ENCODE measurements around the gene CDH23. TPM values are rescaled to one million over a fixed set of nuclear protein-coding genes. Genes with fewer than 3 reads are reported as not detected.

The CDH23 gene
- total RNA-seq, 6 donors from 2014 or later, result 4.7 to 29.3 (median 10.4) TPM

- ATAC-seq (ENCODE audit: low FRiP score in 2 of 2), result no peak
- H3K4me1 ChIP-seq, result peaks cover 0 to 3% (median 0%) of the 10 kb centered on the region in 4 donors
- 90 to 91% methylated on average over 5 to 9 of the region's 9 CpGs for WGBS, 2 donors
Measured at GRCh38 chr10:71467569-71468362, 71.0 kb downstream of the CDH23 start.

GRCh38 chr10:71468363-71469094, 71.8 kb downstream of the CDH23 start:
- H3K4me1 ChIP-seq, result peaks cover 0 to 3% (median 0%) of the 10 kb centered on the region in 4 donors
- no peak overlapping the region for H3K4me3 ChIP-seq
- H3K9me3 ChIP-seq, result no peaks in the 10 kb centered on the region
- DNase-seq (no peak), ATAC-seq (ENCODE audit: low FRiP score in 2 of 2) (no peak)
- no peaks in the 10 kb centered on the region for H3K36me3 ChIP-seq
- TF ChIP-seq CTCF (IDR thresholded peaks at IDR 0.05), result no peak
- TF ChIP-seq POLR2AphosphoS5 (IDR thresholded peaks at IDR 0.05), result no peak
- TF ChIP-seq POLR2A (IDR thresholded peaks at IDR 0.05), result no peak
- TF ChIP-seq EP300 (IDR thresholded peaks at IDR 0.05), result no peak
- no peaks in the 10 kb centered on the region for H3K27me3 ChIP-seq
- no peak overlapping the region for H3K27ac ChIP-seq
- WGBS, 2 donors, result 65 to 80% methylated on average over 9 of the region's 9 CpGs

More at GRCh38 chr10:71467569-71468362, 71.0 kb downstream of the CDH23 start:
- no peak overlapping the region for H3K4me3 ChIP-seq
- no peaks in the 10 kb centered on the region for H3K36me3 ChIP-seq
- no peaks in the 10 kb centered on the region for H3K27me3 ChIP-seq
- DNase-seq, result no peak
- no peak overlapping the region for H3K27ac ChIP-seq
- TF ChIP-seq CTCF (IDR thresholded peaks at IDR 0.05), result no peak
- no peak for TF ChIP-seq POLR2A (IDR thresholded peaks at IDR 0.05)
- TF ChIP-seq POLR2AphosphoS5 (IDR thresholded peaks at IDR 0.05), result no peak
- no peak for TF ChIP-seq EP300 (IDR thresholded peaks at IDR 0.05)
- H3K9me3 ChIP-seq, result no peaks in the 10 kb centered on the region

GRCh38 chr10:71471006-71471405, 74.3 kb downstream of the CDH23 start:
- WGBS, 2 donors, result 88 to 90% methylated on average over 9 of the region's 9 CpGs

GRCh38 chr10:71471957-71472365, 75.2 kb downstream of the CDH23 start:
- Histone ChIP-seq H3K9me3 (no peaks in the 10 kb centered on the region), H3K27ac (no peak overlapping the region), H3K4me1 (peaks cover 12 to 20% (median 16%) of the 10 kb centered on the region in 4 donors), H3K27me3 (no peaks in the 10 kb centered on the region), H3K4me3 (no peak overlapping the region), H3K36me3 (no peaks in the 10 kb centered on the region)
- DNase-seq (no peak), ATAC-seq (ENCODE audit: low FRiP score in 2 of 2) (no peak)
- TF ChIP-seq EP300 (IDR thresholded peaks at IDR 0.05), result no peak
- TF ChIP-seq POLR2A (IDR thresholded peaks at IDR 0.05), result no peak
- no peak for TF ChIP-seq CTCF (IDR thresholded peaks at IDR 0.05)
- no peak for TF ChIP-seq POLR2AphosphoS5 (IDR thresholded peaks at IDR 0.05)
- WGBS, 2 donors, result 65 to 66% methylated on average over 4 to 6 of the region's 6 CpGs

More at GRCh38 chr10:71471006-71471405, 74.3 kb downstream of the CDH23 start:
- H3K4me1 ChIP-seq, result peaks cover 8 to 11% (median 10%) of the 10 kb centered on the region in 4 donors
- H3K4me3 ChIP-seq, result no peak overlapping the region
- H3K27ac ChIP-seq, result no peak overlapping the region
- no peaks in the 10 kb centered on the region for H3K27me3 ChIP-seq
- DNase-seq, result no peak
- no peaks in the 10 kb centered on the region for H3K36me3 ChIP-seq
- ATAC-seq (ENCODE audit: low FRiP score in 2 of 2), result no peak
- TF ChIP-seq POLR2AphosphoS5 (IDR thresholded peaks at IDR 0.05) (no peak), CTCF (IDR thresholded peaks at IDR 0.05) (no peak), EP300 (IDR thresholded peaks at IDR 0.05) (no peak), POLR2A (IDR thresholded peaks at IDR 0.05) (no peak)
- H3K9me3 ChIP-seq, result no peaks in the 10 kb centered on the region

Measured in upper lobe of left lung (tissue), 6 donors.